HEK293 (cell line): ENCODE data around the gene PLEKHA6.

ENCODE experiments used
- ATF2 ChIP-seq: fragments of 450-650 bp; formaldehyde crosslinking; IDR thresholded peaks from 2 replicates; pipeline ENCODE4 v1.5.1; 2016; ENCODE audit warnings: missing biosample characterization, missing genetic modification characterization, low read depth
- IKZF3 ChIP-seq: fragments of 450-650 bp; IDR thresholded peaks from 2 replicates; pipeline ENCODE4 v1.5.0; 2018; ENCODE audit warnings: missing biosample characterization, mild to moderate bottlenecking, missing genetic modification characterization, moderate library complexity
- KLF9 ChIP-seq: fragments of 450-650 bp; formaldehyde crosslinking; IDR thresholded peaks from 2 replicates; pipeline ENCODE4 v1.5.1; 2016; ENCODE audit warnings: missing biosample characterization, missing genetic modification characterization, low read depth
- SALL2 ChIP-seq: fragments of 450-650 bp; formaldehyde crosslinking; IDR thresholded peaks from 2 replicates; pipeline ENCODE4 v1.5.0; 2017; ENCODE audit warnings: missing biosample characterization, mild to moderate bottlenecking, missing genetic modification characterization, borderline replicate concordance
- SP2 ChIP-seq: fragments of 450-650 bp; formaldehyde crosslinking; IDR thresholded peaks from 2 replicates; pipeline ENCODE4 v1.5.1; 2016; ENCODE audit warnings: missing biosample characterization, missing genetic modification characterization
- TRIM28 ChIP-seq: IDR thresholded peaks from 2 replicates; pipeline ENCODE4 v1.6.1; 2011; ENCODE audit warnings: low read length, control low read depth, borderline replicate concordance
- ZBTB21 ChIP-seq: fragments of 450-650 bp; formaldehyde crosslinking; IDR thresholded peaks from 2 replicates; pipeline ENCODE4 v1.5.1; 2017; ENCODE audit warnings: missing biosample characterization, missing genetic modification characterization
- ZBTB7A ChIP-seq: fragments of 450-650 bp; formaldehyde crosslinking; IDR thresholded peaks from 2 replicates; pipeline ENCODE4 v1.5.1; 2016; ENCODE audit warnings: low read depth, missing biosample characterization, missing genetic modification characterization
- ZNF121 ChIP-seq: fragments of 450-650 bp; formaldehyde crosslinking; IDR thresholded peaks from 2 replicates; pipeline ENCODE4 v1.5.1; 2016; ENCODE audit warnings: missing biosample characterization, missing genetic modification characterization
- ZNF132 ChIP-seq: fragments of 450-650 bp; formaldehyde crosslinking; IDR thresholded peaks from 2 replicates; pipeline ENCODE4 v1.5.1; 2017; ENCODE audit warnings: missing biosample characterization, missing genetic modification characterization, borderline replicate concordance
- ZNF138 ChIP-seq: fragments of 450-650 bp; formaldehyde crosslinking; IDR thresholded peaks from 2 replicates; pipeline ENCODE4 v1.5.1; 2016; ENCODE audit warnings: missing biosample characterization, missing genetic modification characterization, borderline replicate concordance
- ZNF146 ChIP-seq: fragments of 450-650 bp; formaldehyde crosslinking; IDR thresholded peaks from 2 replicates; pipeline ENCODE4 v1.5.1; 2016; ENCODE audit warnings: missing biosample characterization, missing genetic modification characterization
- ZNF148 ChIP-seq: fragments of 450-650 bp; formaldehyde crosslinking; IDR thresholded peaks from 2 replicates; pipeline ENCODE4 v1.5.0; 2017; ENCODE audit warnings: missing biosample characterization, missing genetic modification characterization, borderline replicate concordance
- ZNF202 ChIP-seq: fragments of 450-650 bp; formaldehyde crosslinking; IDR thresholded peaks from 2 replicates; pipeline ENCODE4 v1.5.1; 2016; ENCODE audit warnings: missing biosample characterization, missing genetic modification characterization, borderline replicate concordance
- ZNF266 ChIP-seq: fragments of 450-650 bp; formaldehyde crosslinking; IDR thresholded peaks from 2 replicates; pipeline ENCODE4 v1.5.1; 2016; ENCODE audit warnings: missing biosample characterization, missing genetic modification characterization, low read depth
- ZNF324 ChIP-seq: fragments of 450-650 bp; formaldehyde crosslinking; IDR thresholded peaks from 2 replicates; pipeline ENCODE4 v1.5.1; 2016; ENCODE audit warnings: missing biosample characterization, missing genetic modification characterization
- ZNF391 ChIP-seq: fragments of 450-650 bp; formaldehyde crosslinking; IDR thresholded peaks from 2 replicates; pipeline ENCODE4 v1.5.1; 2016; ENCODE audit warnings: low read depth, missing biosample characterization, missing genetic modification characterization, borderline replicate concordance
- ZNF433 ChIP-seq: fragments of 450-650 bp; formaldehyde crosslinking; IDR thresholded peaks from 2 replicates; pipeline ENCODE4 v1.5.1; 2016; ENCODE audit warnings: missing biosample characterization, missing genetic modification characterization, low read depth
- ZNF555 ChIP-seq: fragments of 450-650 bp; formaldehyde crosslinking; conservative IDR thresholded peaks from 2 replicates; pipeline ENCODE4 v1.5.1; 2017; ENCODE audit warnings: missing biosample characterization, mild to moderate bottlenecking, missing genetic modification characterization, inconsistent platforms
- ZNF571 ChIP-seq: fragments of 450-650 bp; formaldehyde crosslinking; IDR thresholded peaks from 2 replicates; pipeline ENCODE4 v1.5.0; 2017; ENCODE audit warnings: missing biosample characterization, missing genetic modification characterization
- ZNF580 ChIP-seq: fragments of 450-650 bp; formaldehyde crosslinking; IDR thresholded peaks from 2 replicates; pipeline ENCODE4 v1.5.1; 2016; ENCODE audit warnings: missing biosample characterization, missing genetic modification characterization
- ZNF596 ChIP-seq: fragments of 450-650 bp; IDR thresholded peaks from 2 replicates; pipeline ENCODE4 v1.5.0; 2018; ENCODE audit warnings: missing biosample characterization, mild to moderate bottlenecking, missing genetic modification characterization, moderate library complexity
- ZNF639 ChIP-seq: fragments of 450-650 bp; formaldehyde crosslinking; IDR thresholded peaks from 2 replicates; pipeline ENCODE4 v1.5.1; 2016; ENCODE audit warnings: missing biosample characterization, missing genetic modification characterization
- ZNF777 ChIP-seq: fragments of 450-650 bp; formaldehyde crosslinking; IDR thresholded peaks from 2 replicates; pipeline ENCODE4 v1.5.1; 2017; ENCODE audit warnings: missing biosample characterization, missing genetic modification characterization, borderline replicate concordance
- ZNF837 ChIP-seq: fragments of 450-650 bp; formaldehyde crosslinking; IDR thresholded peaks from 2 replicates; pipeline ENCODE4 v1.5.1; 2016; ENCODE audit warnings: missing biosample characterization, missing genetic modification characterization
- ZSCAN16 ChIP-seq: fragments of 450-650 bp; formaldehyde crosslinking; IDR thresholded peaks from 2 replicates; pipeline ENCODE4 v1.5.1; 2016; ENCODE audit warnings: missing biosample characterization, missing genetic modification characterization
- ZSCAN23 ChIP-seq: fragments of 450-650 bp; formaldehyde crosslinking; IDR thresholded peaks from 2 replicates; pipeline ENCODE4 v1.5.1; 2016; ENCODE audit warnings: missing biosample characterization, missing genetic modification characterization
- ZXDB ChIP-seq: fragments of 450-650 bp; formaldehyde crosslinking; IDR thresholded peaks from 2 replicates; pipeline ENCODE4 v1.5.1; 2016; ENCODE audit warnings: missing biosample characterization, missing genetic modification characterization
- TF ChIP-seq, protein P1 (sequence below): fragments of 450-650 bp; formaldehyde crosslinking; IDR thresholded peaks from 2 replicates; pipeline ENCODE4 v1.5.1; 2016; ENCODE audit warnings: missing biosample characterization, missing genetic modification characterization

PLEKHA6 gene

GRCh38 chr1:204398197-204399125 lies 38.7 kb upstream of the PLEKHA6 start (continued):
- TF ChIP-seq, protein P1, sequence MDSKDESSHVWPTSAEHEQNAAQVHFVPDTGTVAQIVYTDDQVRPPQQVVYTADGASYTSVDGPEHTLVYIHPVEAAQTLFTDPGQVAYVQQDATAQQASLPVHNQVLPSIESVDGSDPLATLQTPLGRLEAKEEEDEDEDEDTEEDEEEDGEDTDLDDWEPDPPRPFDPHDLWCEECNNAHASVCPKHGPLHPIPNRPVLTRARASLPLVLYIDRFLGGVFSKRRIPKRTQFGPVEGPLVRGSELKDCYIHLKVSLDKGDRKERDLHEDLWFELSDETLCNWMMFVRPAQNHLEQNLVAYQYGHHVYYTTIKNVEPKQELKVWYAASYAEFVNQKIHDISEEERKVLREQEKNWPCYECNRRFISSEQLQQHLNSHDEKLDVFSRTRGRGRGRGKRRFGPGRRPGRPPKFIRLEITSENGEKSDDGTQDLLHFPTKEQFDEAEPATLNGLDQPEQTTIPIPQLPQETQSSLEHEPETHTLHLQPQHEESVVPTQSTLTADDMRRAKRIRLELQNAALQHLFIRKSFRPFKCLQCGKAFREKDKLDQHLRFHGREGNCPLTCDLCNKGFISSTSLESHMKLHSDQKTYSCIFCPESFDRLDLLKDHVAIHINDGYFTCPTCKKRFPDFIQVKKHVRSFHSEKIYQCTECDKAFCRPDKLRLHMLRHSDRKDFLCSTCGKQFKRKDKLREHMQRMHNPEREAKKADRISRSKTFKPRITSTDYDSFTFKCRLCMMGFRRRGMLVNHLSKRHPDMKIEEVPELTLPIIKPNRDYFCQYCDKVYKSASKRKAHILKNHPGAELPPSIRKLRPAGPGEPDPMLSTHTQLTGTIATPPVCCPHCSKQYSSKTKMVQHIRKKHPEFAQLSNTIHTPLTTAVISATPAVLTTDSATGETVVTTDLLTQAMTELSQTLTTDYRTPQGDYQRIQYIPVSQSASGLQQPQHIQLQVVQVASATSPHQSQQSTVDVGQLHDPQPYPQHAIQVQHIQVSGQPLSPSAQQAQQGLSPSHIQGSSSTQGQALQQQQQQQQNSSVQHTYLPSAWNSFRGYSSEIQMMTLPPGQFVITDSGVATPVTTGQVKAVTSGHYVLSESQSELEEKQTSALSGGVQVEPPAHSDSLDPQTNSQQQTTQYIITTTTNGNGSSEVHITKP (tag by site-specific recombination), result peak; percentile 25; the same call in 1 of the 2 replicates
- TF ChIP-seq ZNF266 (tag by site-specific recombination) (no peak), ZNF639 (tag by site-specific recombination) (no peak), ZNF596 (tag by site-specific recombination) (no peak), ZNF138 (tag by site-specific recombination) (no peak), TRIM28 (no peak; the same call in 1 of the 2 replicates), SALL2 (no peak), ZNF324 (no peak), IKZF3 (tag by site-specific recombination) (0 out of 2 replicates have a peak, but pooled peaks have one; percentile 20), ZXDB (tag by site-specific recombination) (no peak), ZNF837 (tag by site-specific recombination) (no peak), ZNF580 (tag by site-specific recombination) (no peak), ZNF202 (no peak), ZBTB21 (tag by site-specific recombination) (no peak), ZNF121 (tag by site-specific recombination) (no peak), ZBTB7A (tag by site-specific recombination) (no peak), ZNF148 (tag by site-specific recombination) (no peak), ZNF433 (tag by site-specific recombination) (no peak), ZNF391 (tag by site-specific recombination) (no peak), ZNF146 (no peak), ATF2 (no peak), ZSCAN23 (tag by site-specific recombination) (no peak), KLF9 (tag by site-specific recombination) (no peak), ZNF555 (tag by site-specific recombination) (no peak), SP2 (tag by site-specific recombination) (0 out of 2 replicates have a peak, but pooled peaks have one; percentile 17), ZNF571 (tag by site-specific recombination) (no peak), ZNF777 (tag by site-specific recombination) (no peak), ZSCAN16 (tag by site-specific recombination) (no peak), ZNF132 (no peak)
